ENCODE measurements around the gene WNT4. TPM values are rescaled to one million over a fixed set of nuclear protein-coding genes. Genes with fewer than 3 reads are reported as not detected.

The WNT4 gene
- total RNA-seq, 1 experiment from 2014 or later: 0.70 TPM

GRCh38 chr1:22131875-22132486 lies 10.9 kb downstream of the WNT4 start (continued):
- TF ChIP-seq ETV6 (CRISPR knock-in tag; IDR thresholded peaks at IDR 0.05) (peak; percentile 26; the same call in 1 of the 2 replicates), GTF2I (CRISPR knock-in tag; conservative IDR thresholded peaks at IDR 0.05) (no peak), ATF2 (CRISPR knock-in tag; IDR thresholded peaks at IDR 0.05; ENCODE audit: borderline replicate concordance, low read depth) (no peak), TCF7 (CRISPR knock-in tag; IDR thresholded peaks at IDR 0.05; ENCODE audit: low read depth) (no peak), SMAD4 (CRISPR knock-in tag; IDR thresholded peaks at IDR 0.05) (no peak)

GRCh38 chr1:22131062-22131461 lies 11.8 kb downstream of the WNT4 start:
- no peak overlapping the region for H3K27ac Mint-ChIP-seq
- no peak for DNase-seq (ENCODE audit: low spot score)
- CTCF ChIA-PET: interaction anchor here (0.8 to 4.2 kb wide), 8 partner anchors 12 to 355 kb away, joined by 3 to 36 read pairs (median 4); partner anchors contain the start of gene WNT4
- no peaks in the 10 kb centered on the region for H3K9me3 Mint-ChIP-seq
- no peaks in the 10 kb centered on the region for H3K36me3 Mint-ChIP-seq
- POLR2A ChIA-PET: interaction anchor here (0.8 kb wide), 1 partner anchor 16 kb away, joined by 3 read pairs; no protein-coding TSS in a partner anchor
- peaks cover 8% of the 10 kb centered on the region; the same call in 1 of the 2 replicates for H3K4me1 Mint-ChIP-seq
- H3K4me3 Mint-ChIP-seq: no peak overlapping the region
- no peak for ATAC-seq
- no peaks in the 10 kb centered on the region for H3K27me3 Mint-ChIP-seq (ENCODE audit: low read depth)
- TF ChIP-seq ZMAT4 (CRISPR knock-in tag; IDR thresholded peaks at IDR 0.05): no peak
- TF ChIP-seq E2F5 (CRISPR knock-in tag; IDR thresholded peaks at IDR 0.05): no peak
- no peak for TF ChIP-seq TEAD4 (CRISPR knock-in tag; IDR thresholded peaks at IDR 0.05)
- TF ChIP-seq MAX (CRISPR knock-in tag; IDR thresholded peaks at IDR 0.05): no peak
- TF ChIP-seq KAT7 (CRISPR knock-in tag; IDR thresholded peaks at IDR 0.05; ENCODE audit: borderline replicate concordance): no peak
- TF ChIP-seq ZNF232 (CRISPR knock-in tag; IDR thresholded peaks at IDR 0.05): no peak
- no peak for TF ChIP-seq PRDM15 (CRISPR knock-in tag; IDR thresholded peaks at IDR 0.05)
- no peak for TF ChIP-seq SOX15 (CRISPR knock-in tag; IDR thresholded peaks at IDR 0.05)
- no peak for TF ChIP-seq TCF7 (CRISPR knock-in tag; IDR thresholded peaks at IDR 0.05; ENCODE audit: low read depth)
- no peak for TF ChIP-seq ZNF121 (CRISPR knock-in tag; IDR thresholded peaks at IDR 0.05)
- no peak for TF ChIP-seq CTCF (IDR thresholded peaks at IDR 0.05)
- no peak for TF ChIP-seq ETV6 (CRISPR knock-in tag; IDR thresholded peaks at IDR 0.05)
- no peak for TF ChIP-seq CREB1 (CRISPR knock-in tag; IDR thresholded peaks at IDR 0.05)
- TF ChIP-seq FOXJ3 (CRISPR knock-in tag; IDR thresholded peaks at IDR 0.05; ENCODE audit: borderline replicate concordance): no peak
- no peak for TF ChIP-seq AR (CRISPR knock-in tag; IDR thresholded peaks at IDR 0.05)
- TF ChIP-seq ZNF396 (CRISPR knock-in tag; IDR thresholded peaks at IDR 0.05; ENCODE audit: borderline replicate concordance): no peak

Data from WTC11 (cell line).